ENCODE data around the gene LAGE3. TPM values are rescaled to one million over a fixed set of nuclear protein-coding genes. Genes with fewer than 3 reads are reported as not detected.

Gene LAGE3
- total and polyA plus RNA-seq, 2 donors (not counting 3 experiments of a cell fraction or from before 2014, with no cell fraction given): 14.3 to 31.9 TPM

GRCh38 chrX:154471839-154472684 lies 7.0 kb downstream of the LAGE3 start:
- no peak for TF ChIP-seq JUN (IDR thresholded peaks at IDR 0.05; ENCODE audit: borderline replicate concordance, insufficient read depth, insufficient read length, low read depth)
- no peak for TF ChIP-seq GATA2 (IDR thresholded peaks at IDR 0.05; ENCODE audit: insufficient read depth, insufficient read length, low read depth, low read length)
- TF ChIP-seq MAX (IDR thresholded peaks at IDR 0.05; ENCODE audit: insufficient read depth, insufficient read length): no peak
- no peak for TF ChIP-seq CTCF (IDR thresholded peaks at IDR 0.05; ENCODE audit: extremely low read depth in 1 of 2, insufficient read depth in 1 of 2, low read depth in 1 of 2, low read length in 2 of 2)
- no peak for TF ChIP-seq POLR2AphosphoS5 (IDR thresholded peaks at IDR 0.05; ENCODE audit: insufficient read depth, low read depth, low read length)
- TF ChIP-seq MYC (IDR thresholded peaks at IDR 0.05; ENCODE audit: low read depth, low read length): no peak
- TF ChIP-seq EZH2 (IDR thresholded peaks at IDR 0.05; ENCODE audit: borderline replicate concordance, low read depth, low read length, severe bottlenecking): no peak
- no peak for TF ChIP-seq FOS (IDR thresholded peaks at IDR 0.05; ENCODE audit: borderline replicate concordance, insufficient read depth, low read length)
- TF ChIP-seq POLR2A (IDR thresholded peaks at IDR 0.05; ENCODE audit: low read depth, low read length): no peak
- no peak overlapping the region for H3K4me2 ChIP-seq (ENCODE audit: insufficient read depth, low read length)
- no peaks in the 10 kb centered on the region for H3K79me2 ChIP-seq (ENCODE audit: control insufficient read depth, insufficient read depth, low read length)
- no peak overlapping the region for H3K27ac ChIP-seq (ENCODE audit: insufficient read depth, low read depth, low read length)
- ChIA-PET CTCF (interaction anchor here (1.6 kb wide), 1 partner anchor 13 kb away, joined by 3 read pairs; no protein-coding TSS in a partner anchor), POLR2A (no interaction called here)
- H2AFZ ChIP-seq (ENCODE audit: low read depth, low read length): no peak overlapping the region
- no peaks in the 10 kb centered on the region for H3K27me3 ChIP-seq (ENCODE audit: control insufficient read depth in 2 of 2, insufficient read depth in 2 of 2, low read length in 2 of 2)
- dilution Hi-C loops (cut with MboI; ENCODE audit: extremely low pct_ligation_motif_present, low sequenced_read_pairs): no loop called here
- no peaks in the 10 kb centered on the region for H3K9me1 ChIP-seq (replicated peaks; ENCODE audit: control insufficient read depth, extremely low read depth, insufficient read depth, low read length)
- H4K20me1 ChIP-seq (replicated peaks; ENCODE audit: control insufficient read depth, extremely low read depth, insufficient read depth, low read length): no peaks in the 10 kb centered on the region
- no peaks in the 10 kb centered on the region for H3K9me3 ChIP-seq (replicated peaks; ENCODE audit: control insufficient read depth, insufficient read depth, low read length)
- no peak overlapping the region for H3K9ac ChIP-seq (replicated peaks; ENCODE audit: extremely low read depth, insufficient read depth, low read length)
- no TSS peak for BruUV-seq (replicated peaks)
- no peaks in the 10 kb centered on the region for H3K4me1 ChIP-seq (ENCODE audit: control insufficient read depth, extremely low read depth, insufficient read depth, low read length)
- FAIRE-seq (no peak), DNase-seq (ENCODE audit: low read depth, low spot score) (no peak)
- H3K36me3 ChIP-seq (ENCODE audit: control insufficient read depth in 2 of 2, extremely low read depth in 1 of 2, insufficient read depth in 2 of 2, low read length in 2 of 2): peaks cover 0 to 27% of the 10 kb centered on the region in 2 experiments
- intact Hi-C loops (cut with micrococcal nuclease): no loop called here
- no peak overlapping the region for H3K4me3 ChIP-seq (replicated peaks in 1 of 3; ENCODE audit: insufficient read depth in 1 of 3, low read depth in 1 of 3, low read length in 3 of 3)

Data from endothelial cell of umbilical vein (primary cell).